ENCODE data around the gene BGN.

DNA sequence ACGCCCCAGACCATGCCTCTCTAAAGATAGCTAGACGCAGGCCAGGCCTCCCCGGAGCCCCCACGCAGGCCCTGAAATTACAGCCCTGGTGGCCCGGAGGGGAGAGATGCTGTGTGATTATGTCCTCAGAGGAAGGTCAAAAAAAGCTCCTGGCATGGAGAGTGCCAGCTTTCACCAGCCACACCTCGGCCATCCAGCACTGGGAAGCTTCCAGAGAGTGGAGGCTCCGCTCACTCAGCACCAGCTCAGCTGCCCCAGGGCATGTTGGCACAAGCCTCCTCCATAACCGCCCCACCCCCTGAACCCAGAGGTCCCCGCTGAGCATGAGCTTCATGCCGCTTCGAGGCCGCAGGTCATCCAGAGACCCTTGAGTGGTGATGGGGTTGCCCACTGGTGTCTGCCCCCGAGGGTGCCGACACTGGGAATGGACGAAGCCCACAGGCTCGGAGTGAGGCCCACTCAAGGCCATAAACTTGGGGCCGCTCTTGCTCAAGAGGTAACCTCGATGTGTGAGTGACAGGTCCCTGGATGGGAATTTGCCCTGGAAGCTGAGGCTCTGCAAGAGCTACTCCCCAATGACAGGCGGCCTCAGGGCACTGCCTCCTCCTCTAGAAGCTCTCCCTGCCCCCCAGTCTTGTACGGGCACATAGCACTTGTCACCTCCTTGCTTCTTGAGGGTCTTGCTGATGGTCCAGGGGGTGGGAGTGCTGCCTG, 4.4 kb upstream of the BGN start:
- TF ChIP-seq CTCF (conservative IDR thresholded peaks at IDR 0.05) = no peak
- no peak for TF ChIP-seq EZH2 (IDR thresholded peaks at IDR 0.05; ENCODE audit: low read depth)
